NOMO-1 treated with dmso at 0.1 percent for 144 hours (cell line): ENCODE data around the gene POTEB2.
"Not testable (repeated sequence)": the region's sequence is repeated elsewhere in the genome, so short reads cannot be mapped to it uniquely, and the experiment has no call there.

ENCODE experiments used
- DNase-seq: peaks from one replicate; lab custom pipeline; 2025; ENCODE audit not compliant: unreplicated experiment; lab: John Stamatoyannopoulos, UW

POTEB2 gene

GRCh38 chr15:20866214-20866613, at the start of gene POTEB2:
TSS of gene POTEB2 (minus strand) at chr15:20866314. CDS start at chr15:20866281, 33 bp downstream.
- DNase-seq, result not testable (repeated sequence)

- DNase-seq, result not testable (repeated sequence)
Observed at GRCh38 chr15:20879916-20880315, 13.8 kb upstream of the POTEB2 start.

- not testable (repeated sequence) for DNase-seq
Observed at GRCh38 chr15:20878464-20878863, 12.3 kb upstream of the POTEB2 start.

- DNase-seq, result not testable (repeated sequence)
Observed at GRCh38 chr15:20877819-20878218, 11.7 kb upstream of the POTEB2 start.
